ENCODE results near the gene SHB.

Gene SHB

GRCh38 chr9:38039907-38040682 is 28.9 kb downstream of the SHB start:
- Histone ChIP-seq H2BK12ac (ENCODE audit: low read length in 2 of 2) (peak overlapping the region; percentile 70 to 98), H2AFZ (ENCODE audit: low read depth, low read length) (no peak overlapping the region), H2BK15ac (ENCODE audit: low read depth, poor library complexity, severe bottlenecking) (peak overlapping the region; percentile 84), H3K4me1 (ENCODE audit: control insufficient read depth, insufficient read depth, low read depth, low read length) (peaks cover 71% of the 10 kb centered on the region), H3K4me3 (ENCODE audit: insufficient read depth in 1 of 2, low read depth in 1 of 2, low read length in 2 of 2) (no peak overlapping the region), H3K9ac (ENCODE audit: low read length) (no peak overlapping the region), H3K79me1 (replicated peaks; ENCODE audit: low read length, poor library complexity, severe bottlenecking) (no peaks in the 10 kb centered on the region), H3K4me2 (ENCODE audit: low read length, poor library complexity, severe bottlenecking) (no peak overlapping the region), H4K91ac (ENCODE audit: low read length) (peak overlapping the region; percentile 95), H3K27ac (ENCODE audit: low read length, poor library complexity, severe bottlenecking) (peak overlapping the region; percentile 82), H4K8ac (ENCODE audit: low read length) (peak overlapping the region; percentile 79), H3K18ac (ENCODE audit: low read depth in 1 of 2, low read length in 2 of 2) (peak overlapping the region; percentile 94 to 95), H2AK5ac (ENCODE audit: low read length, severe bottlenecking) (peak overlapping the region; percentile 86), H3K9me3 (ENCODE audit: control insufficient read depth, low read length) (no peaks in the 10 kb centered on the region), H3K23ac (ENCODE audit: low read length in 2 of 2) (no peak overlapping the region), H3K14ac (ENCODE audit: low read length in 2 of 2) (peak overlapping the region in 1 of 2 experiments; percentile 37), H2BK5ac (ENCODE audit: low read depth, low read length, poor library complexity, severe bottlenecking) (peak overlapping the region; percentile 25), H3K27me3 (ENCODE audit: control insufficient read depth in 1 of 2, insufficient read depth in 1 of 2, low read length in 2 of 2) (no peaks in the 10 kb centered on the region), H2BK120ac (ENCODE audit: low read depth, low read length) (peak overlapping the region; percentile 85), H3K4ac (ENCODE audit: low read depth in 1 of 2, low read length in 2 of 2) (peak overlapping the region; percentile 42 to 93), H3K36me3 (ENCODE audit: control insufficient read depth in 1 of 2, insufficient read depth in 2 of 2, low read depth in 1 of 2, low read length in 2 of 2) (peaks cover 0 to 30% of the 10 kb centered on the region in 2 experiments)
- peak; percentile 63 for DNase-seq
- 73% methylated on average over 21 of the region's 21 CpGs for WGBS

GRCh38 chr9:38039090-38039906 is 29.7 kb downstream of the SHB start:
- peak overlapping the region; percentile 84 for H2BK15ac ChIP-seq (ENCODE audit: low read depth, poor library complexity, severe bottlenecking)
- WGBS = 11% methylated on average over 16 of the region's 16 CpGs
- no peak overlapping the region for H3K4me3 ChIP-seq (ENCODE audit: insufficient read depth in 1 of 2, low read depth in 1 of 2, low read length in 2 of 2)
- H4K91ac ChIP-seq (ENCODE audit: low read length) = peak overlapping the region; percentile 96
- H3K4ac ChIP-seq (ENCODE audit: low read depth in 1 of 2, low read length in 2 of 2) = peak overlapping the region; percentile 42 to 99
- H3K9me3 ChIP-seq (ENCODE audit: control insufficient read depth, low read length) = no peaks in the 10 kb centered on the region
- peak overlapping the region; percentile 70 to 91 for H2BK12ac ChIP-seq (ENCODE audit: low read length in 2 of 2)
- peak overlapping the region; percentile 94 to 95 for H3K18ac ChIP-seq (ENCODE audit: low read depth in 1 of 2, low read length in 2 of 2)
- peak overlapping the region; percentile 25 for H2BK5ac ChIP-seq (ENCODE audit: low read depth, low read length, poor library complexity, severe bottlenecking)
- H3K4me1 ChIP-seq (ENCODE audit: control insufficient read depth, insufficient read depth, low read depth, low read length) = peaks cover 68% of the 10 kb centered on the region
- H4K8ac ChIP-seq (ENCODE audit: low read length) = peak overlapping the region; percentile 90
- no peak overlapping the region for H3K23ac ChIP-seq (ENCODE audit: low read length in 2 of 2)
- H3K14ac ChIP-seq (ENCODE audit: low read length in 2 of 2) = no peak overlapping the region
- H3K27ac ChIP-seq (ENCODE audit: low read length, poor library complexity, severe bottlenecking) = peak overlapping the region; percentile 82
- H3K27me3 ChIP-seq (ENCODE audit: control insufficient read depth in 1 of 2, insufficient read depth in 1 of 2, low read length in 2 of 2) = no peaks in the 10 kb centered on the region
- H2AFZ ChIP-seq (ENCODE audit: low read depth, low read length) = no peak overlapping the region
- peak overlapping the region; percentile 96 for H2BK120ac ChIP-seq (ENCODE audit: low read depth, low read length)
- H3K9ac ChIP-seq (ENCODE audit: low read length) = peak overlapping the region; percentile 1
- DNase-seq = peak; percentile 87
- H3K36me3 ChIP-seq (ENCODE audit: control insufficient read depth in 1 of 2, insufficient read depth in 2 of 2, low read depth in 1 of 2, low read length in 2 of 2) = peaks cover 0 to 24% of the 10 kb centered on the region in 2 experiments
- no peak overlapping the region for H3K4me2 ChIP-seq (ENCODE audit: low read length, poor library complexity, severe bottlenecking)
- H2AK5ac ChIP-seq (ENCODE audit: low read length, severe bottlenecking) = peak overlapping the region; percentile 86
- no peaks in the 10 kb centered on the region for H3K79me1 ChIP-seq (replicated peaks; ENCODE audit: low read length, poor library complexity, severe bottlenecking)

- peaks cover 0 to 24% of the 10 kb centered on the region in 2 experiments for H3K36me3 ChIP-seq (ENCODE audit: control insufficient read depth in 1 of 2, insufficient read depth in 2 of 2, low read depth in 1 of 2, low read length in 2 of 2)
- H3K27me3 ChIP-seq (ENCODE audit: control insufficient read depth in 1 of 2, insufficient read depth in 1 of 2, low read length in 2 of 2) = no peaks in the 10 kb centered on the region
- H3K9me3 ChIP-seq (ENCODE audit: control insufficient read depth, low read length) = no peaks in the 10 kb centered on the region
- peak overlapping the region; percentile 96 for H4K91ac ChIP-seq (ENCODE audit: low read length)
- H3K4ac ChIP-seq (ENCODE audit: low read depth in 1 of 2, low read length in 2 of 2) = peak overlapping the region; percentile 45 to 99
- H3K4me2 ChIP-seq (ENCODE audit: low read length, poor library complexity, severe bottlenecking) = no peak overlapping the region
- peak overlapping the region; percentile 94 for H4K8ac ChIP-seq (ENCODE audit: low read length)
- H3K4me3 ChIP-seq (ENCODE audit: insufficient read depth in 1 of 2, low read depth in 1 of 2, low read length in 2 of 2) = no peak overlapping the region
- H2BK5ac ChIP-seq (ENCODE audit: low read depth, low read length, poor library complexity, severe bottlenecking) = peak overlapping the region; percentile 35
- no peak overlapping the region for H2AFZ ChIP-seq (ENCODE audit: low read depth, low read length)
- peak overlapping the region; percentile 78 for H2BK15ac ChIP-seq (ENCODE audit: low read depth, poor library complexity, severe bottlenecking)
- peak overlapping the region; percentile 82 for H3K27ac ChIP-seq (ENCODE audit: low read length, poor library complexity, severe bottlenecking)
- H3K79me1 ChIP-seq (replicated peaks; ENCODE audit: low read length, poor library complexity, severe bottlenecking) = no peaks in the 10 kb centered on the region
- H3K14ac ChIP-seq (ENCODE audit: low read length in 2 of 2) = no peak overlapping the region
- peak overlapping the region; percentile 89 to 98 for H3K18ac ChIP-seq (ENCODE audit: low read depth in 1 of 2, low read length in 2 of 2)
- peak overlapping the region; percentile 96 for H2BK120ac ChIP-seq (ENCODE audit: low read depth, low read length)
- WGBS = 13% methylated on average over 15 of the region's 15 CpGs
- peak overlapping the region; percentile 1 for H2AK5ac ChIP-seq (ENCODE audit: low read length, severe bottlenecking)
- no peak overlapping the region for H3K23ac ChIP-seq (ENCODE audit: low read length in 2 of 2)
- peaks cover 67% of the 10 kb centered on the region for H3K4me1 ChIP-seq (ENCODE audit: control insufficient read depth, insufficient read depth, low read depth, low read length)
- peak overlapping the region; percentile 1 for H3K9ac ChIP-seq (ENCODE audit: low read length)
- H2BK12ac ChIP-seq (ENCODE audit: low read length in 2 of 2) = peak overlapping the region; percentile 64 to 91
- DNase-seq = peak; percentile 57
Measured at GRCh38 chr9:38038307-38039089, 30.5 kb downstream of the SHB start.

All from mesenchymal stem cell (in vitro differentiated cells and primary cell).